Fibroblast of lung (primary cell): Measurements from ENCODE around the gene PRSS33.

ENCODE experiments used
- EZH2 ChIP-seq: IDR thresholded peaks from 2 replicates; pipeline ENCODE4 v1.5.1; 2012; ENCODE audit warnings: low read length, control low read depth, mild to moderate bottlenecking; ENCODE audit errors: missing control alignments
- TF ChIP-seq, protein P1 (sequence below), 2 donors: IDR thresholded peaks in 1 of 2; conservative IDR thresholded peaks in 1 of 2; 1 replicate in 1 of 2; 2 replicates in 1 of 2; pipeline ENCODE4 v1.5.1; 2011 to 2012; ENCODE audit warnings: low read length in 2 of 2, control low read depth in 1 of 2, inconsistent platforms in 1 of 2, low read depth in 1 of 2, mild to moderate bottlenecking in 1 of 2

DNA sequence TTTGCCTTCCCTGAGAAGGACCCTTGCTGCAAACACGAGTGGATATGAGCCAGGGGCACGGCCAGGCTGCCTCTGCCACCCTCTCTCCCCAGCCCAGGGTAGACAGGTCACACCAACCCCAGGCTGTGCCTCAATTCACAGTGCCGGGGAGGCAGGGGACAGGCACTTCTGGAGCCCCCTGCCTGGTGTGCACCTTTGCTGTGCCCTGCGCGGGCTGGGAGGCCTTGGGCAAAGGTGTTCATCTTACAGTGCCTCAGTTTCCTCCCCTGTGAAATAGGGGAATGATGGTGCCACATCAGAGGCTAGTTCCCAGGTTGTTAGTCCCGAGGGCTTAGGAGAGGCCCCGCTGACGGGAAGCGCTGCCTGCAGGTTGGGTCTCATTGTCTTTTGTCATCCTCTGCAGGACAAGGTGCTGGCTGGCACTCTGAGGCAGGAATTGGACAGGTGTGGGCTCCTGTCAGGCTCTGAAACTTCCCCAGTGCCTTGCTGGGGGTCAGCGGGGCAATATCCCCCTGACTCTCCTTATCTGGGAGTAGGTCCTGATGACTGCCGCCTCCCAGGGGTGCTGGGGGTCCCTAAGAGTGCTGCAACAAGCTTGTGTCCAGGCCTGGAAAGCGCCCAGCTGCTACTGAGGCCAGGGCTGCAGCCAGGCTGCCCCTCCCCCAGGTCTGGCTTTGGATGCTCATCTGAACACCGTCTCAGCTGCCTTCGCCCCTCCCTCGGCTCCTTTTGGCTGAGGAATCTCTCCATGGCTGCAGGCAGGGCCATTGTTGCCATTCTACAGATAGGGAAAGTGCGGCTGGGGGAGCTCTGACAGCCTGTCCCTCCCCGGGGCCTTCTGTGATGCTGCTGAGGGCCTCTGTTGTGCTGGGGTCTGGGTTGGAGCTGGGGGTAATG is 32.8 kb upstream of the PRSS33 start:
- TF ChIP-seq, protein P1, sequence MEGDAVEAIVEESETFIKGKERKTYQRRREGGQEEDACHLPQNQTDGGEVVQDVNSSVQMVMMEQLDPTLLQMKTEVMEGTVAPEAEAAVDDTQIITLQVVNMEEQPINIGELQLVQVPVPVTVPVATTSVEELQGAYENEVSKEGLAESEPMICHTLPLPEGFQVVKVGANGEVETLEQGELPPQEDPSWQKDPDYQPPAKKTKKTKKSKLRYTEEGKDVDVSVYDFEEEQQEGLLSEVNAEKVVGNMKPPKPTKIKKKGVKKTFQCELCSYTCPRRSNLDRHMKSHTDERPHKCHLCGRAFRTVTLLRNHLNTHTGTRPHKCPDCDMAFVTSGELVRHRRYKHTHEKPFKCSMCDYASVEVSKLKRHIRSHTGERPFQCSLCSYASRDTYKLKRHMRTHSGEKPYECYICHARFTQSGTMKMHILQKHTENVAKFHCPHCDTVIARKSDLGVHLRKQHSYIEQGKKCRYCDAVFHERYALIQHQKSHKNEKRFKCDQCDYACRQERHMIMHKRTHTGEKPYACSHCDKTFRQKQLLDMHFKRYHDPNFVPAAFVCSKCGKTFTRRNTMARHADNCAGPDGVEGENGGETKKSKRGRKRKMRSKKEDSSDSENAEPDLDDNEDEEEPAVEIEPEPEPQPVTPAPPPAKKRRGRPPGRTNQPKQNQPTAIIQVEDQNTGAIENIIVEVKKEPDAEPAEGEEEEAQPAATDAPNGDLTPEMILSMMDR (conservative IDR thresholded peaks at IDR 0.05 in 1 of 2, IDR thresholded peaks at IDR 0.05 in 1 of 2; ENCODE audit: low read depth in 1 of 2, low read length in 2 of 2) = no peak
- no peak for TF ChIP-seq EZH2
